Measurements from ENCODE around the gene C15orf40.

- TF ChIP-seq CTCF (IDR thresholded peaks at IDR 0.05) (no peak), POLR2A (IDR thresholded peaks at IDR 0.05) (no peak)
Observed at GRCh38 chr15:82986442-82986780, 25.0 kb downstream of the C15orf40 start.
